Measurements from ENCODE around the gene OR10H2.

The OR10H2 gene

DNA sequence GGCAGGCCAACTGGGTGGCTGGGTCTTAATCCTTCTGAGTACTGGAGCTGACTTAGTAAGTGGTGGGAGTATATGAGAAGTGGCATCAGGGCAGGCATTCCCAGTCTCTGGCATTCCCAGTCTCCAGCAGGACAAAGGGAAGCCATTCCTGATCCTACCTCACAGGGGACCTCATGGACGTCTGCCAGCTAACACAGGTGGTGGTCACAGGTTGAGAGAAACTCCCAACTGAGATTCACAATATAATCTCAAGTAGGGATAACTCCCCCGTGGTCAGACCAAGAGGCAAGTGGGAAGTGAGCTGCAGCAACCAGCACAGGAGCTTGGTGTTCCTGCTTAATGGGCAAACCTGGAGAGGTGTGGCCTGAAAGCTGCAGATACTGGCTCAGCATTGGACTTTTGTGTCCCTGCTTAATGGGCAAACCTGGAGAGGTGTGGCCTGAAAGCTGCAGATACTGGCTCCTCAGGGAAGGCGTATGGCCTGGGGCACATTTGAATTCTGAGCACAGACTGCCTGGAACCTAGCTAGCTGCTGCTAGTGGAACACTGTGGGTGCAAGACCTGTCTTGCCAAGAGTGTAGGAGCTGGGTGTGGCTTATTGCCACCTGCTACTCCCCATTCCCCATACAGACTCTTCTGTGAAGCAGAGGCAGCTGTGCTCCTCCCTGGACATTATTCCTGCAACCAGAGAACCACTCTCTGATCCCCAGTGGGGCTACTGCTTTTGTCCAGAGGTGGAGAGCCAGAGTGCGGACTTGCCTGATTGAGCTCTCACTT is 25.9 kb upstream of the OR10H2 start:
- no peak for TF ChIP-seq ZFX (IDR thresholded peaks at IDR 0.05)
- TF ChIP-seq, protein P1, sequence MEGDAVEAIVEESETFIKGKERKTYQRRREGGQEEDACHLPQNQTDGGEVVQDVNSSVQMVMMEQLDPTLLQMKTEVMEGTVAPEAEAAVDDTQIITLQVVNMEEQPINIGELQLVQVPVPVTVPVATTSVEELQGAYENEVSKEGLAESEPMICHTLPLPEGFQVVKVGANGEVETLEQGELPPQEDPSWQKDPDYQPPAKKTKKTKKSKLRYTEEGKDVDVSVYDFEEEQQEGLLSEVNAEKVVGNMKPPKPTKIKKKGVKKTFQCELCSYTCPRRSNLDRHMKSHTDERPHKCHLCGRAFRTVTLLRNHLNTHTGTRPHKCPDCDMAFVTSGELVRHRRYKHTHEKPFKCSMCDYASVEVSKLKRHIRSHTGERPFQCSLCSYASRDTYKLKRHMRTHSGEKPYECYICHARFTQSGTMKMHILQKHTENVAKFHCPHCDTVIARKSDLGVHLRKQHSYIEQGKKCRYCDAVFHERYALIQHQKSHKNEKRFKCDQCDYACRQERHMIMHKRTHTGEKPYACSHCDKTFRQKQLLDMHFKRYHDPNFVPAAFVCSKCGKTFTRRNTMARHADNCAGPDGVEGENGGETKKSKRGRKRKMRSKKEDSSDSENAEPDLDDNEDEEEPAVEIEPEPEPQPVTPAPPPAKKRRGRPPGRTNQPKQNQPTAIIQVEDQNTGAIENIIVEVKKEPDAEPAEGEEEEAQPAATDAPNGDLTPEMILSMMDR (conservative IDR thresholded peaks at IDR 0.05): no peak
- H3K27ac ChIP-seq: no peak overlapping the region

- H3K27ac ChIP-seq: no peak overlapping the region
- TF ChIP-seq, protein P1 (conservative IDR thresholded peaks at IDR 0.05): no peak
- no peak for TF ChIP-seq ZFX (IDR thresholded peaks at IDR 0.05)
Measured at GRCh38 chr19:15702534-15702930, 25.3 kb upstream of the OR10H2 start.

DNA sequence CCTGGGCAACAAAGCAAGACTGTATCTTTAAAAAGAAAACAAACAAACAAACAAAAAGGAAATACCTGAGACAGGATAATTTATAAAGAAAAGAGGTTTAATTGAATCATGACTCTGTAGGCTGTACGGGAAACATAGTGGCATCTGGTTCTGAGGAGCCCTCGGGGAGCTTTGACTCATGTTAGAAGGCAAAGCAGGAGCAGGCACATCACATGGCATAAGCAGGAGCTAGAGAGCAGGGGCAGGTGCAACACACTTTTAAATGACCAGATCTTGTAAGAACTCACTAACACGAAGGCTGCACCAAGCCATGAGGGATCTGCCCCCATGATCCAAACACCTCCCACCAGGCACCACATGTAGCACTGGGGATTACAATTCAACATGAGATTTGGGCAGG is 13.2 kb upstream of the OR10H2 start:
- no peak overlapping the region for H3K27ac ChIP-seq
- TF ChIP-seq, protein P1 (conservative IDR thresholded peaks at IDR 0.05): no peak
- no peak for TF ChIP-seq ZFX (IDR thresholded peaks at IDR 0.05)

DNA sequence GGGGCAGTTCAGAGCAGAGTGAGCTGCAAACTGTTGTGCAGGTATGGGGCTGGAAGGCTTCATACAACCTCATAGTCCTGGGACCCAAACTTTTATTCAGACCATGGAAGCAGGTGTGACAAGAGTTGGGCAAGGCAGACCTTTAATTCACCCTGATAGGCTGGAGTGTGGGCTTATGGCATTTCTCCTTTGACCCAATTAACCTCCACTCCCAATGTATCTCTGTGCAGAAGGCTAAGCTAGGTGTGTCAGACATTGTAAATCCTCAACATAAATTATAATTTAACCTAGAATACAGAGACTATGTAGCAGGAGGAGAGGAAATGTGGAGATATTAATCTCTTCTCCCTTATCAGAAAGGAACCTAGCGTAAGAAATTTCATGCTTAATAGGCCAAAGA is 12.2 kb upstream of the OR10H2 start:
- TF ChIP-seq, protein P1 (conservative IDR thresholded peaks at IDR 0.05): no peak
- no peak for TF ChIP-seq ZFX (IDR thresholded peaks at IDR 0.05)
- no peak overlapping the region for H3K27ac ChIP-seq

DNA sequence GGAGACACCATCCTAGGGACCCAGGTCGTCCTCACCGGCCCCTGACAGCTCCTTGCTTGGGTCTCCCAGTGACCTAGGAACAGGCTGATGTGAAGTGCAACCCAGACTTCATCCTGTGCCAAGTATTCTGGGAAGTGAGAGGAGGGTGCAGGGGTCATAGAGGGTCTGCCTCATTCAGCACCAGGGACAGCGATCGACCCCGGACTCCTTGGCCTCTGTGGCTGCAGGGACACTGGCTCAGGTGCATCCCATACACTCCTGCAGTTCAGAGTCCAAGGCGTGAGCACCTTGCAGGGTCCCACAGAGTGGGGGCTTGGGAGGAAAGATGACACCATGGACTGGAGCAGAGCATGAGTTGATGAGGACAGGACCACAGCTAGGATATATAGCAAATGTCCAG is 10.0 kb upstream of the OR10H2 start:
- TF ChIP-seq ZFX (IDR thresholded peaks at IDR 0.05): no peak
- TF ChIP-seq, protein P1 (conservative IDR thresholded peaks at IDR 0.05): no peak
- no peak overlapping the region for H3K27ac ChIP-seq

DNA sequence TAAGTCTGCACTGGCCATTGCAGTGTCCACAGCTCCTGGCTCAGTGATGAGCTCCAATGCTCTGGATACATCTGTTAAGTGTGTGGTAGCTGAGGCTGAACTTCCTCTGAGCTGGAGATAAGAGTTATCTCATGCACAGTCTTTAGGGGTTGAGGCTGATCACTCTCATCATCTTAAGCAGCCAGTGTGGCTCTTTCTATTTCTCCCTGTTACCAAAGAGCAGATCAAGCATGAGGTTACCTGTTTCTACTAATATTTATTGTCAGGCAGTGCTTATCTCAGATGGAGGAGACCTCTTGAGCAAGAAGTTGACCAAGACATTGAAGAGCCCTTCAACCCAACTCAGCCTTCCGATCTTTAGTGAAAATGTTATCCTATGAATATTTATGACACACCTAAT is 6.6 kb upstream of the OR10H2 start:
- TF ChIP-seq, protein P1 (conservative IDR thresholded peaks at IDR 0.05): no peak
- no peak for TF ChIP-seq ZFX (IDR thresholded peaks at IDR 0.05)
- no peak overlapping the region for H3K27ac ChIP-seq

- no peak overlapping the region for H3K27ac ChIP-seq
- TF ChIP-seq, protein P1 (conservative IDR thresholded peaks at IDR 0.05): no peak
- no peak for TF ChIP-seq ZFX (IDR thresholded peaks at IDR 0.05)
Measured at GRCh38 chr19:15722956-15723355, 4.9 kb upstream of the OR10H2 start.
